DOHH2 (cell line): Measurements from ENCODE around the gene PPFIBP2.

Experiments used
- EZH2phosphoT487 ChIP-seq: fragments of 200-600 bp; sonication (generic); IDR thresholded peaks from 2 replicates; pipeline ENCODE4 v1.6.1; 2017; ENCODE audit warnings: borderline replicate concordance, mild to moderate bottlenecking, antibody characterized with exemption, low read length, moderate library complexity, mixed read lengths
- TF ChIP-seq, protein P1 (sequence below): fragments of 200-600 bp; sonication (generic); IDR thresholded peaks from one replicate; pipeline ENCODE4 v1.5.1; 2014; ENCODE audit warnings: antibody characterized with exemption, mild to moderate bottlenecking, low read depth, low read length; ENCODE audit not compliant: poor library complexity, severe bottlenecking

GRCh38 chr11:7563281-7563680, 49.5 kb downstream of the PPFIBP2 start:
- TF ChIP-seq, protein P1, sequence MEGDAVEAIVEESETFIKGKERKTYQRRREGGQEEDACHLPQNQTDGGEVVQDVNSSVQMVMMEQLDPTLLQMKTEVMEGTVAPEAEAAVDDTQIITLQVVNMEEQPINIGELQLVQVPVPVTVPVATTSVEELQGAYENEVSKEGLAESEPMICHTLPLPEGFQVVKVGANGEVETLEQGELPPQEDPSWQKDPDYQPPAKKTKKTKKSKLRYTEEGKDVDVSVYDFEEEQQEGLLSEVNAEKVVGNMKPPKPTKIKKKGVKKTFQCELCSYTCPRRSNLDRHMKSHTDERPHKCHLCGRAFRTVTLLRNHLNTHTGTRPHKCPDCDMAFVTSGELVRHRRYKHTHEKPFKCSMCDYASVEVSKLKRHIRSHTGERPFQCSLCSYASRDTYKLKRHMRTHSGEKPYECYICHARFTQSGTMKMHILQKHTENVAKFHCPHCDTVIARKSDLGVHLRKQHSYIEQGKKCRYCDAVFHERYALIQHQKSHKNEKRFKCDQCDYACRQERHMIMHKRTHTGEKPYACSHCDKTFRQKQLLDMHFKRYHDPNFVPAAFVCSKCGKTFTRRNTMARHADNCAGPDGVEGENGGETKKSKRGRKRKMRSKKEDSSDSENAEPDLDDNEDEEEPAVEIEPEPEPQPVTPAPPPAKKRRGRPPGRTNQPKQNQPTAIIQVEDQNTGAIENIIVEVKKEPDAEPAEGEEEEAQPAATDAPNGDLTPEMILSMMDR, result no peak
- TF ChIP-seq EZH2phosphoT487, result no peak
